GM12878 (cell line): ENCODE data around the gene GNGT2. TPM values are rescaled to one million over a fixed set of nuclear protein-coding genes. Genes with fewer than 3 reads are reported as not detected.

Experiments used
- CTCF ChIP-seq, 3 experiments: IDR thresholded peaks in 2 of 3; conservative IDR thresholded peaks in 1 of 3; 2 replicates each; pipeline ENCODE4 v1.5.1; 2011; ENCODE audit warnings: low read depth in 3 of 3, low read length in 3 of 3, mild to moderate bottlenecking in 3 of 3, control low read depth in 2 of 3, moderate library complexity in 2 of 3, inconsistent platforms in 1 of 3, mixed read lengths in 1 of 3; ENCODE audit not compliant: control insufficient read depth in 2 of 3, insufficient read depth in 1 of 3; ENCODE audit errors: extremely low read depth in 1 of 3
- EGR1 ChIP-seq, 2 experiments: IDR thresholded peaks; 1 replicate in 1 of 2; 2 replicates in 1 of 2; pipeline ENCODE4 v1.6.1; 2011 to 2012; ENCODE audit warnings: low read depth in 2 of 2, low read length in 2 of 2, borderline replicate concordance in 1 of 2, mild to moderate bottlenecking in 1 of 2, moderate library complexity in 1 of 2
- FOXK2 ChIP-seq: fragments of 450-650 bp; IDR thresholded peaks from 2 replicates; pipeline ENCODE4 v1.6.1; 2017; ENCODE audit warnings: mild to moderate bottlenecking, moderate library complexity
- HDGF ChIP-seq: fragments of 450-650 bp; IDR thresholded peaks from 2 replicates; pipeline ENCODE4 v1.6.1; 2016; ENCODE audit warnings: antibody characterized with exemption
- IKZF1 ChIP-seq: fragments of 450-650 bp; conservative IDR thresholded peaks from 2 replicates; pipeline ENCODE4 v1.6.1; 2017; ENCODE audit warnings: antibody characterized with exemption, mild to moderate bottlenecking
- JUNB ChIP-seq: IDR thresholded peaks from 2 replicates; pipeline ENCODE4 v1.6.1; 2016; ENCODE audit warnings: antibody characterized with exemption, mild to moderate bottlenecking
- KAT2A ChIP-seq: conservative IDR thresholded peaks from 2 replicates; pipeline ENCODE4 v1.6.1; 2011; ENCODE audit warnings: low read depth, low read length; ENCODE audit not compliant: control insufficient read depth
- NFYB ChIP-seq: IDR thresholded peaks from 2 replicates; pipeline ENCODE4 v1.6.1; 2011; ENCODE audit warnings: low read depth, mild to moderate bottlenecking, low read length, improper control_type of control experiment, moderate library complexity; ENCODE audit not compliant: insufficient read depth
- PAX5 ChIP-seq: IDR thresholded peaks from 2 replicates; pipeline ENCODE4 v1.6.1; 2011; ENCODE audit warnings: low read depth, low read length, borderline replicate concordance
- RBBP5 ChIP-seq: fragments of 200-600 bp; sonication (generic); conservative IDR thresholded peaks from 2 replicates; pipeline ENCODE4 v1.6.1; 2016
- RELB ChIP-seq: fragments of 450-650 bp; IDR thresholded peaks from 2 replicates; pipeline ENCODE4 v1.6.1; 2017; ENCODE audit warnings: low read depth, mild to moderate bottlenecking, moderate library complexity
- REST ChIP-seq: IDR thresholded peaks from 2 replicates; pipeline ENCODE4 v1.6.1; 2012; ENCODE audit warnings: mild to moderate bottlenecking, low read depth, low read length
- SREBF2 ChIP-seq: IDR thresholded peaks from 2 replicates; pipeline ENCODE4 v1.6.1; 2012; ENCODE audit warnings: mild to moderate bottlenecking, low read length
- STAT1 ChIP-seq: fragments of 450-650 bp; conservative IDR thresholded peaks from 2 replicates; pipeline ENCODE4 v1.6.1; 2014; ENCODE audit warnings: antibody characterized with exemption, mild to moderate bottlenecking
- TCF3 ChIP-seq: IDR thresholded peaks from 2 replicates; pipeline ENCODE4 v1.6.1; 2012; ENCODE audit warnings: low read depth, mild to moderate bottlenecking, low read length, borderline replicate concordance; ENCODE audit not compliant: insufficient read depth
- USF1 ChIP-seq: IDR thresholded peaks from 2 replicates; pipeline ENCODE4 v1.6.1; 2011; ENCODE audit warnings: borderline replicate concordance, low read depth, mild to moderate bottlenecking, moderate library complexity, mixed read lengths, low read length; ENCODE audit not compliant: insufficient read depth; ENCODE audit errors: extremely low read length
- ZNF24 ChIP-seq: fragments of 450-650 bp; IDR thresholded peaks from 2 replicates; pipeline ENCODE4 v1.6.1; 2017; ENCODE audit warnings: antibody characterized with exemption, mild to moderate bottlenecking
- ZNF274 ChIP-seq: IDR thresholded peaks from one replicate; pipeline ENCODE4 v1.8.0; 2011; ENCODE audit not compliant: insufficient read length, insufficient read depth
- polyA plus RNA-seq, 11 experiments: library from polyadenylated mRNA; depleted of rRNA in 4 of 11; unstranded in 6 of 11; stranded (reverse) in 5 of 11; fragments of >200 nt; fragmentation: Nextera tagmentation in 4 of 11; fragmentation: Illumina TruSeq in 1 of 11; extraction: Ambion mirVana in 4 of 11; extraction: Trizol in 1 of 11; gene quantifications; 1 replicate in 1 of 11; 2 replicates in 10 of 11; pipeline versions ENCODE4 v1.2.1 to v1.2.3, GENCODE V29; 2011 to 2016; ENCODE audit warnings: inconsistent platforms in 2 of 11, missing spikeins in 2 of 11, low read depth in 1 of 11
- total RNA-seq, 4 experiments: library from RNA; depleted of rRNA in 3 of 4; stranded (reverse); fragments of >200 nt in 3 of 4; fragmentation: Illumina TruSeq in 1 of 4; extraction: Trizol in 1 of 4; gene quantifications; 2 replicates each; pipeline versions ENCODE4 v1.2.1 to v1.2.3, GENCODE V29; 2013 to 2021
- TF ChIP-seq, protein P1 (sequence below): fragments of 450-650 bp; IDR thresholded peaks from 2 replicates; pipeline ENCODE4 v1.6.1; 2016; ENCODE audit warnings: mild to moderate bottlenecking

GNGT2 gene
- total and polyA plus RNA-seq, 10 of the 15 experiments (the other 5 are each of a cell fraction or from before 2014, with no cell fraction given): 15.3 to 60.4 (median 32.0) TPM

- TF ChIP-seq NFYB: no peak
- no peak for TF ChIP-seq RBBP5
- peak; percentile 32 to 54 (median 37); a peak in 4 of 6 replicates for TF ChIP-seq CTCF (IDR thresholded peaks at IDR 0.05 in 2 of 3, conservative IDR thresholded peaks at IDR 0.05 in 1 of 3; ENCODE audit: control insufficient read depth in 2 of 3, extremely low read depth in 1 of 3, insufficient read depth in 1 of 3, low read depth in 3 of 3, low read length in 3 of 3)
- no peak for TF ChIP-seq RELB
- TF ChIP-seq KAT2A: no peak
- TF ChIP-seq PAX5: 0 out of 2 replicates have a peak, but pooled peaks have one; percentile 7
- TF ChIP-seq STAT1: no peak; the same call in none of the 2 replicates
- TF ChIP-seq EGR1 (IDR thresholded peaks at IDR 0.05; ENCODE audit: borderline replicate concordance in 1 of 2, low read depth in 2 of 2, low read length in 2 of 2): 0 out of 3 replicates have a peak, but pooled peaks of 1 of the 2 experiments have one; percentile 7
- TF ChIP-seq, protein P1, sequence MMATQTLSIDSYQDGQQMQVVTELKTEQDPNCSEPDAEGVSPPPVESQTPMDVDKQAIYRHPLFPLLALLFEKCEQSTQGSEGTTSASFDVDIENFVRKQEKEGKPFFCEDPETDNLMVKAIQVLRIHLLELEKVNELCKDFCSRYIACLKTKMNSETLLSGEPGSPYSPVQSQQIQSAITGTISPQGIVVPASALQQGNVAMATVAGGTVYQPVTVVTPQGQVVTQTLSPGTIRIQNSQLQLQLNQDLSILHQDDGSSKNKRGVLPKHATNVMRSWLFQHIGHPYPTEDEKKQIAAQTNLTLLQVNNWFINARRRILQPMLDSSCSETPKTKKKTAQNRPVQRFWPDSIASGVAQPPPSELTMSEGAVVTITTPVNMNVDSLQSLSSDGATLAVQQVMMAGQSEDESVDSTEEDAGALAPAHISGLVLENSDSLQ: no peak
- TF ChIP-seq HDGF: peak; percentile 37; the same call in 1 of the 2 replicates
- no peak for TF ChIP-seq JUNB
- TF ChIP-seq TCF3: peak; percentile 43; the same call in 1 of the 2 replicates
- TF ChIP-seq ZNF24: peak; percentile 100
- peak; percentile 79 for TF ChIP-seq IKZF1
- peak; percentile 54; the same call in 1 of the 2 replicates for TF ChIP-seq FOXK2
- no peak for TF ChIP-seq ZNF274
- TF ChIP-seq SREBF2: peak; percentile 98
- TF ChIP-seq USF1: no peak
- no peak for TF ChIP-seq REST
Measured at GRCh38 chr17:49191917-49192741, 18.2 kb downstream of the GNGT2 start (continued).
